B cell (primary cell): Measurements from ENCODE around the gene TRIO. TPM values are rescaled to one million over a fixed set of nuclear protein-coding genes. Genes with fewer than 3 reads are reported as not detected.

Experiments used
- ATAC-seq: fragments of 200-7000 bp; cut with Tn5 transposase; one replicate; pipeline ENCODE4 v1.10.0; 2021; ENCODE audit warnings: low read depth, mild to moderate bottlenecking, moderate number of reproducible peaks, moderate library complexity
- CTCF ChIA-PET: fragments of 350-600 bp; sonication (Branson Sonifier 250); formaldehyde crosslinking; loops from one replicate; lab custom pipeline; 2021; ENCODE audit warnings: antibody characterized with exemption, inconsistent platforms; lab: Charles Lee
- POLR2A ChIA-PET: fragments of 350-600 bp; sonication (Branson Sonifier 250); formaldehyde crosslinking; loops from one replicate; lab custom pipeline; 2021; ENCODE audit warnings: antibody characterized with exemption; lab: Charles Lee
- DNase-seq: peaks from one replicate; pipeline ENCODE4 v3.0.0; 2013
- H2AFZ ChIP-seq: 2 replicates; pipeline ENCODE4 v1.6.1; 2012; ENCODE audit warnings: mild to moderate bottlenecking, low read depth, low read length; ENCODE audit not compliant: insufficient read depth, poor library complexity, severe bottlenecking
- H3K27ac ChIP-seq, 2 donors: 1 replicate in 1 of 2; 2 replicates in 1 of 2; pipeline ENCODE4 v1.5.1; 2012 to 2013; ENCODE audit warnings: low read length in 2 of 2, mild to moderate bottlenecking in 2 of 2, moderate library complexity in 1 of 2
- H3K27me3 ChIP-seq, 4 experiments: fragments of 200-600 bp in 1 of 4; sonication (generic) in 1 of 4; replicated peaks in 1 of 4; 1 replicate in 2 of 4; 2 replicates in 2 of 4; pipeline versions ENCODE4 v1.6.1 to v1.7.0; 2013 to 2016; ENCODE audit warnings: low read length in 3 of 4, mild to moderate bottlenecking in 2 of 4, mixed read lengths in 1 of 4, moderate library complexity in 1 of 4; ENCODE audit not compliant: insufficient read depth in 4 of 4, control insufficient read depth in 3 of 4; ENCODE audit errors: control extremely low read depth in 1 of 4
- H3K36me3 ChIP-seq, 2 experiments: replicated peaks in 1 of 2; 1 replicate in 1 of 2; 2 replicates in 1 of 2; pipeline versions ENCODE4 v1.6.1 to v1.7.1; 2013; ENCODE audit warnings: low read length in 1 of 2; ENCODE audit not compliant: insufficient read depth in 2 of 2, control insufficient read depth in 1 of 2; ENCODE audit errors: control extremely low read depth in 1 of 2, extremely low read depth in 1 of 2
- H3K4me1 ChIP-seq, 2 donors: fragments of 200-600 bp in 1 of 2; sonication (generic) in 1 of 2; 1 replicate in 1 of 2; 2 replicates in 1 of 2; pipeline versions ENCODE4 v1.5.1 to v1.6.1; 2013 to 2017; ENCODE audit warnings: low read length in 2 of 2; ENCODE audit not compliant: control insufficient read depth in 2 of 2, insufficient read depth in 2 of 2
- H3K4me2 ChIP-seq: replicated peaks from 2 replicates; pipeline ENCODE3; 2012; ENCODE audit warnings: mild to moderate bottlenecking, low read depth, low read length; ENCODE audit not compliant: poor library complexity, severe bottlenecking
- H3K4me3 ChIP-seq, 5 experiments: fragments of 200-600 bp in 1 of 5; sonication (generic) in 1 of 5; 1 replicate in 3 of 5; 2 replicates in 2 of 5; pipeline versions ENCODE4 v1.5.1 to v1.7.0; 2011 to 2016; ENCODE audit warnings: low read length in 4 of 5, mild to moderate bottlenecking in 4 of 5, low read depth in 2 of 5, control low read depth in 1 of 5, moderate library complexity in 1 of 5; ENCODE audit not compliant: insufficient read depth in 1 of 5; ENCODE audit errors: control extremely low read depth in 1 of 5, extremely low read depth in 1 of 5
- H3K79me2 ChIP-seq: fragments of 200-600 bp; sonication (generic); one replicate; pipeline ENCODE4 v1.6.0; 2016; ENCODE audit warnings: low read length; ENCODE audit not compliant: control insufficient read depth, insufficient read depth
- H3K9ac ChIP-seq: fragments of 200-600 bp; sonication (generic); 2 replicates; pipeline ENCODE4 v1.6.1; 2017; ENCODE audit warnings: mild to moderate bottlenecking, low read length, moderate library complexity
- H3K9me3 ChIP-seq, 3 donors: one replicate each; pipeline versions ENCODE4 v1.6.1 to v1.7.1; 2013; ENCODE audit warnings: low read length in 2 of 3; ENCODE audit not compliant: control insufficient read depth in 2 of 3, insufficient read depth in 1 of 3; ENCODE audit errors: control extremely low read depth in 1 of 3
- H4K20me1 ChIP-seq: 2 replicates; pipeline ENCODE4 v1.6.0; 2012; ENCODE audit warnings: mild to moderate bottlenecking, low read length; ENCODE audit not compliant: insufficient read depth, control insufficient read depth, poor library complexity, severe bottlenecking
- H3K27ac Mint-ChIP-seq: one replicate; pipeline ENCODE4 v1.8.0; 2021; ENCODE audit warnings: mixed read lengths
- H3K27me3 Mint-ChIP-seq: one replicate; pipeline ENCODE4 v1.8.0; 2021; ENCODE audit warnings: mixed read lengths
- H3K4me1 Mint-ChIP-seq: one replicate; pipeline ENCODE4 v1.8.0; 2021; ENCODE audit warnings: mixed read lengths
- H3K4me3 Mint-ChIP-seq: one replicate; pipeline ENCODE4 v1.8.0; 2021; ENCODE audit warnings: mixed read lengths
- H3K9me3 Mint-ChIP-seq: one replicate; pipeline ENCODE4 v1.8.0; 2022; ENCODE audit warnings: mixed read lengths; ENCODE audit not compliant: insufficient read depth
- EZH2 ChIP-seq: IDR thresholded peaks from 2 replicates; pipeline ENCODE4 v1.6.1; 2012; ENCODE audit warnings: borderline replicate concordance, low read depth, mild to moderate bottlenecking, moderate library complexity, low read length; ENCODE audit not compliant: insufficient read depth, poor library complexity, severe bottlenecking
- WGBS: methylation state at CpG from one replicate; pipeline ENCODE4 v1.1.5; 2013; ENCODE audit warnings: missing lambda C conversion rate; ENCODE audit not compliant: insufficient coverage; 5-methylcytosine and 5-hydroxymethylcytosine counted together
- intact Hi-C: fragments of 100-400 bp; cut with micrococcal nuclease; formaldehyde crosslinking; loops from one replicate; pipeline ENCODE4 v1.10.0; 2022
- polyA plus RNA-seq: library from polyadenylated mRNA; depleted of rRNA; stranded (reverse); fragments of >200 nt; gene quantifications from 2 replicates; pipeline ENCODE4 v1.2.3, GENCODE V29; 2012
- total RNA-seq, 2 donors: library from RNA; stranded (reverse); fragments of 120-200 nt in 1 of 2; gene quantifications; 1 replicate in 1 of 2; 2 replicates in 1 of 2; pipeline versions ENCODE4 v1.2.3 to v1.2.4, GENCODE V29; 2013 to 2022
- TF ChIP-seq, protein P1 (sequence below): fragments of 200-600 bp; IDR thresholded peaks from one replicate; pipeline ENCODE4 v1.8.0; 2022; ENCODE audit warnings: antibody characterized with exemption, mild to moderate bottlenecking

Gene TRIO
- total and polyA plus RNA-seq, 2 donors (not counting 1 experiment from before 2014, with no cell fraction given) = 90.5 to 479 TPM

DNA sequence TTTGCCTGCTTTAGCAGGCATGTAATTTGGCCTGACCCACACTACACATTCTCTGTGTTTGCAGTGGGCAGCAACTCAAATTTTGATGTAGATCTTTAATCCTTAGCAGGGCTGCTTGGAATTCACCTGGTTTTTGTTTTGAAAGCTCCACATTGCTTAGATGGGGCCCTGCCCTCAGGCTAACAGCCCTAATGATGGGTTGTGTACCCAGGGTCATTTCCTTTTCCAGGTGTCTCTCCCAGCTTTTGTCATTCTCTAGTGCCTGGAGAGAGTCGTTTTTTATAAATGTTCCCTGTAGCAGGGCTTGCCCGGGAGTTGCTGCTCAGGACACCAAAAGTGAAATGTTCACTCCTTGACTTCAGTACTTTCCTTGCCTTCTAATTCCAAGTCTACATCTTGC, 126.3 kb downstream of the TRIO start:
- Histone ChIP-seq H3K9me3 (no peaks in the 10 kb centered on the region), H3K9ac (no peak overlapping the region), H2AFZ (no peak overlapping the region), H3K36me3 (peaks cover 0 to 18% of the 10 kb centered on the region in 2 experiments), H3K4me3 (no peak overlapping the region), H3K4me1 (peaks cover 13 to 14% of the 10 kb centered on the region in 2 donors), H3K79me2 (peaks cover 94% of the 10 kb centered on the region), H3K4me2 (no peak overlapping the region), H3K27me3 (no peaks in the 10 kb centered on the region), H3K27ac (peak overlapping the region in 1 of 2 donors; percentile 13), H4K20me1 (peaks cover 63% of the 10 kb centered on the region)
- Mint-ChIP-seq H3K9me3 (no peaks in the 10 kb centered on the region), H3K27ac (peak overlapping the region; percentile 28), H3K4me3 (no peak overlapping the region), H3K4me1 (peaks cover 69% of the 10 kb centered on the region), H3K27me3 (no peaks in the 10 kb centered on the region)
- POLR2A ChIA-PET = interaction anchor here (1.3 kb wide), 1 partner anchor 127 kb away, joined by 8 read pairs; the partner anchor contains the start of gene TRIO
- ATAC-seq (no peak), DNase-seq (no peak)
- intact Hi-C loops = no loop called here
- CTCF ChIA-PET = interaction anchor here (0.8 to 6.4 kb wide), 25 partner anchors 10 to 387 kb away, joined by 3 to 93 read pairs (median 4); partner anchors contain the start of gene TRIO
- no peak for TF ChIP-seq EZH2
- TF ChIP-seq, protein P1, sequence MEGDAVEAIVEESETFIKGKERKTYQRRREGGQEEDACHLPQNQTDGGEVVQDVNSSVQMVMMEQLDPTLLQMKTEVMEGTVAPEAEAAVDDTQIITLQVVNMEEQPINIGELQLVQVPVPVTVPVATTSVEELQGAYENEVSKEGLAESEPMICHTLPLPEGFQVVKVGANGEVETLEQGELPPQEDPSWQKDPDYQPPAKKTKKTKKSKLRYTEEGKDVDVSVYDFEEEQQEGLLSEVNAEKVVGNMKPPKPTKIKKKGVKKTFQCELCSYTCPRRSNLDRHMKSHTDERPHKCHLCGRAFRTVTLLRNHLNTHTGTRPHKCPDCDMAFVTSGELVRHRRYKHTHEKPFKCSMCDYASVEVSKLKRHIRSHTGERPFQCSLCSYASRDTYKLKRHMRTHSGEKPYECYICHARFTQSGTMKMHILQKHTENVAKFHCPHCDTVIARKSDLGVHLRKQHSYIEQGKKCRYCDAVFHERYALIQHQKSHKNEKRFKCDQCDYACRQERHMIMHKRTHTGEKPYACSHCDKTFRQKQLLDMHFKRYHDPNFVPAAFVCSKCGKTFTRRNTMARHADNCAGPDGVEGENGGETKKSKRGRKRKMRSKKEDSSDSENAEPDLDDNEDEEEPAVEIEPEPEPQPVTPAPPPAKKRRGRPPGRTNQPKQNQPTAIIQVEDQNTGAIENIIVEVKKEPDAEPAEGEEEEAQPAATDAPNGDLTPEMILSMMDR = no peak
- WGBS = 100% methylated on average over 2 of the region's 2 CpGs

DNA sequence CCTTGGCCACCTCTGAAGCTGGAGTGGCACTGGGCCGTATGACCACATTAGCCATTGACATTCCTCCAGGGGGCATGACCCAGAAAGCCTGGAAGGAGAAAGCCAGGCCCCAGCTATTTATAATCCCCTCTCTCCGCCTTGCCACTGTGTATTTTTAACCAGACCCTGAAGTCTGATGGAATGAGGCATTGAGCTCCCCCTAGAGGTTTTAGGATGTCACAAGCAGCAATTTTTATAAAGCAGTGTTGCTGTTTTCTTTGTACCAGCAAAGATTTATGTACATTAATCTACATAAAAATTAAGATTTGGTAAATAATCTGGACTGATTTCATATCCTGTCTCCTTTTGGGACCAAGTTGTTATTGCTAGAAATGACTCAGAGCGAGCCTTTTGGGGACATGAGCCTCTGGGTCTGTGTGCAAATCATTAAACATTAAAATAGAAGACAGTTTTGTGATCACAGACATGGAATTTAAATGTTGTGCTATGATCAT, 127.1 kb downstream of the TRIO start:
- intact Hi-C loops = loop anchor here (1.0 to 2.0 kb wide), 6 partner anchors 17 to 378 kb away; no protein-coding TSS in a partner anchor
- H3K4me3 ChIP-seq = no peak overlapping the region
- H3K36me3 ChIP-seq = peaks cover 0 to 18% of the 10 kb centered on the region in 2 experiments
- H3K9me3 ChIP-seq = no peaks in the 10 kb centered on the region
- WGBS = 0% methylated on average over 1 of the region's 3 CpGs
- H2AFZ ChIP-seq = no peak overlapping the region
- POLR2A ChIA-PET = interaction anchor here (1.3 to 1.6 kb wide), 2 partner anchors 21 to 128 kb away, joined by 3 to 8 read pairs; partner anchors contain the start of gene TRIO
- peaks cover 62% of the 10 kb centered on the region for H3K4me1 Mint-ChIP-seq
- peaks cover 67% of the 10 kb centered on the region for H4K20me1 ChIP-seq
- CTCF ChIA-PET = interaction anchor here (0.5 to 6.4 kb wide), 59 partner anchors 8 to 489 kb away, joined by 3 to 93 read pairs (median 4); partner anchors contain the start of gene TRIO
- no peak overlapping the region for H3K27ac Mint-ChIP-seq
- DNase-seq (peak; percentile 70), ATAC-seq (peak; percentile 65)
- no peaks in the 10 kb centered on the region for H3K27me3 ChIP-seq
- peak overlapping the region; percentile 20 for H3K4me2 ChIP-seq
- no peaks in the 10 kb centered on the region for H3K27me3 Mint-ChIP-seq
- peaks cover 93% of the 10 kb centered on the region for H3K79me2 ChIP-seq
- H3K9me3 Mint-ChIP-seq = no peaks in the 10 kb centered on the region
- no peak overlapping the region for H3K9ac ChIP-seq
- no peak overlapping the region for H3K4me3 Mint-ChIP-seq
- no peak overlapping the region for H3K27ac ChIP-seq
- H3K4me1 ChIP-seq = peaks cover 7 to 8% of the 10 kb centered on the region in 2 donors
- no peak for TF ChIP-seq EZH2
- TF ChIP-seq, protein P1 = peak; percentile 87
